ENCODE data around the gene PIP4K2A. TPM values are rescaled to one million over a fixed set of nuclear protein-coding genes. Genes with fewer than 3 reads are reported as not detected.

Gene PIP4K2A
- total RNA-seq, 1 experiment from 2014 or later = 21.4 TPM

- CTCF ChIA-PET = no interaction called here
- Histone ChIP-seq H3K36me3 (ENCODE audit: low read depth) (no peaks in the 10 kb centered on the region), H3K79me2 (ENCODE audit: low read depth) (no peaks in the 10 kb centered on the region), H3K27ac (no peak overlapping the region), H3K9me2 (ENCODE audit: insufficient read depth) (no peaks in the 10 kb centered on the region), H3K4me3 (no peak overlapping the region), H4K20me1 (ENCODE audit: insufficient read depth) (no peaks in the 10 kb centered on the region), H2AFZ (no peak overlapping the region), H3K4me1 (replicated peaks; ENCODE audit: insufficient read depth) (no peaks in the 10 kb centered on the region), H3K4me2 (no peak overlapping the region), H3F3A (ENCODE audit: insufficient read depth, low read depth) (no peaks in the 10 kb centered on the region), H3K9me3 (ENCODE audit: insufficient read depth, low read depth) (no peaks in the 10 kb centered on the region), H3K27me3 (ENCODE audit: insufficient read depth, low read depth) (no peaks in the 10 kb centered on the region)
- intact Hi-C loops (cut with micrococcal nuclease; ENCODE audit: unreplicated experiment) = no loop called here
- DNase-seq = no peak
- BruUV-seq (replicated peaks) = no TSS peak
- POLR2A ChIA-PET (ENCODE audit: unreplicated experiment) = no interaction called here
- TF ChIP-seq EZH2 (IDR thresholded peaks at IDR 0.05; ENCODE audit: low read depth) = no peak
- TF ChIP-seq, protein P1, sequence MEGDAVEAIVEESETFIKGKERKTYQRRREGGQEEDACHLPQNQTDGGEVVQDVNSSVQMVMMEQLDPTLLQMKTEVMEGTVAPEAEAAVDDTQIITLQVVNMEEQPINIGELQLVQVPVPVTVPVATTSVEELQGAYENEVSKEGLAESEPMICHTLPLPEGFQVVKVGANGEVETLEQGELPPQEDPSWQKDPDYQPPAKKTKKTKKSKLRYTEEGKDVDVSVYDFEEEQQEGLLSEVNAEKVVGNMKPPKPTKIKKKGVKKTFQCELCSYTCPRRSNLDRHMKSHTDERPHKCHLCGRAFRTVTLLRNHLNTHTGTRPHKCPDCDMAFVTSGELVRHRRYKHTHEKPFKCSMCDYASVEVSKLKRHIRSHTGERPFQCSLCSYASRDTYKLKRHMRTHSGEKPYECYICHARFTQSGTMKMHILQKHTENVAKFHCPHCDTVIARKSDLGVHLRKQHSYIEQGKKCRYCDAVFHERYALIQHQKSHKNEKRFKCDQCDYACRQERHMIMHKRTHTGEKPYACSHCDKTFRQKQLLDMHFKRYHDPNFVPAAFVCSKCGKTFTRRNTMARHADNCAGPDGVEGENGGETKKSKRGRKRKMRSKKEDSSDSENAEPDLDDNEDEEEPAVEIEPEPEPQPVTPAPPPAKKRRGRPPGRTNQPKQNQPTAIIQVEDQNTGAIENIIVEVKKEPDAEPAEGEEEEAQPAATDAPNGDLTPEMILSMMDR (conservative IDR thresholded peaks at IDR 0.05) = no peak
These were observed 67.1 kb downstream of the PIP4K2A start for GRCh38 chr10:22647244-22647643.

DNA sequence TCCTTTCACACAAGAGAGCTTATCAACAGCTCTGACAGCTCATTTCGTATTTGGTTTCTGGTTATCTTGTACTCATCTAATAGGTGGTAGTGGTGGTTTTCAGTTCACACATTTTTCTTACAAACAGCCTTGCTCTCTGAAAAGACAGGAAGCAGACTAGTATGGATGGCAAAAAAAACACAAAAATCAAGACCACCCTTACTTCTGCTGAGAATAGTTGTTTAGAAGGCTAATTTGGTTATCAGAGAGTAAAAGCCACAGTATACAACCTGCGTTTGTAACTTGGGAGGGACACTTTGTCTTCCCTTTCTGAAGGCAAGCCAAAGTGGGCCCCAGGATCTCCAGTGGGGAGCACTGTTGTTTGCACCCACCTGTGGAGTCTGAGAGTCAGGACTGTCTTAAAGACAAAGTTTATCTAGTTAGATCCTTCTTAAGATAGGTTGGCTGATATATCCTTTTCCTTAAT is 68.0 kb downstream of the PIP4K2A start:
- BruUV-seq (replicated peaks) = no TSS peak
- Histone ChIP-seq H3K4me2 (no peak overlapping the region), H4K20me1 (ENCODE audit: insufficient read depth) (no peaks in the 10 kb centered on the region), H3K27me3 (ENCODE audit: insufficient read depth, low read depth) (no peaks in the 10 kb centered on the region), H2AFZ (no peak overlapping the region), H3F3A (ENCODE audit: insufficient read depth, low read depth) (no peaks in the 10 kb centered on the region), H3K4me3 (no peak overlapping the region), H3K9me2 (ENCODE audit: insufficient read depth) (no peaks in the 10 kb centered on the region), H3K9me3 (ENCODE audit: insufficient read depth, low read depth) (no peaks in the 10 kb centered on the region), H3K79me2 (ENCODE audit: low read depth) (no peaks in the 10 kb centered on the region), H3K4me1 (replicated peaks; ENCODE audit: insufficient read depth) (no peaks in the 10 kb centered on the region), H3K27ac (no peak overlapping the region), H3K36me3 (ENCODE audit: low read depth) (no peaks in the 10 kb centered on the region)
- ChIA-PET CTCF (no interaction called here), POLR2A (ENCODE audit: unreplicated experiment) (no interaction called here)
- intact Hi-C loops (cut with micrococcal nuclease; ENCODE audit: unreplicated experiment) = no loop called here
- TF ChIP-seq EZH2 (IDR thresholded peaks at IDR 0.05; ENCODE audit: low read depth) = no peak
- TF ChIP-seq, protein P1 (conservative IDR thresholded peaks at IDR 0.05) = no peak
- DNase-seq = no peak

- Histone ChIP-seq H3K9me3 (ENCODE audit: insufficient read depth, low read depth) (no peaks in the 10 kb centered on the region), H3K27ac (no peak overlapping the region), H3K4me3 (no peak overlapping the region), H3F3A (ENCODE audit: insufficient read depth, low read depth) (no peaks in the 10 kb centered on the region), H3K4me2 (no peak overlapping the region), H4K20me1 (ENCODE audit: insufficient read depth) (no peaks in the 10 kb centered on the region), H2AFZ (no peak overlapping the region), H3K36me3 (ENCODE audit: low read depth) (no peaks in the 10 kb centered on the region), H3K79me2 (ENCODE audit: low read depth) (no peaks in the 10 kb centered on the region; the same call in 1 of the 2 replicates), H3K4me1 (replicated peaks; ENCODE audit: insufficient read depth) (no peaks in the 10 kb centered on the region), H3K9me2 (ENCODE audit: insufficient read depth) (no peaks in the 10 kb centered on the region), H3K27me3 (ENCODE audit: insufficient read depth, low read depth) (no peaks in the 10 kb centered on the region)
- ChIA-PET POLR2A (ENCODE audit: unreplicated experiment) (no interaction called here), CTCF (interaction anchor here (0.5 kb wide), 1 partner anchor 40 kb away, joined by 3 read pairs; no protein-coding TSS in a partner anchor)
- no peak for TF ChIP-seq EZH2 (IDR thresholded peaks at IDR 0.05; ENCODE audit: low read depth)
- intact Hi-C loops (cut with micrococcal nuclease; ENCODE audit: unreplicated experiment) = no loop called here
- DNase-seq = no peak
- no TSS peak for BruUV-seq (replicated peaks)
These were observed 70.2 kb downstream of the PIP4K2A start for GRCh38 chr10:22644222-22644621.

- CTCF ChIA-PET = interaction anchor here (0.5 kb wide), 1 partner anchor 39 kb away, joined by 3 read pairs; no protein-coding TSS in a partner anchor
- Histone ChIP-seq H3K4me1 (replicated peaks; ENCODE audit: insufficient read depth) (no peaks in the 10 kb centered on the region), H3K4me2 (no peak overlapping the region), H3K79me2 (ENCODE audit: low read depth) (no peaks in the 10 kb centered on the region; the same call in 1 of the 2 replicates), H3K9me2 (ENCODE audit: insufficient read depth) (no peaks in the 10 kb centered on the region), H3K27ac (no peak overlapping the region), H3K27me3 (ENCODE audit: insufficient read depth, low read depth) (no peaks in the 10 kb centered on the region), H3K4me3 (no peak overlapping the region), H2AFZ (no peak overlapping the region), H3F3A (ENCODE audit: insufficient read depth, low read depth) (no peaks in the 10 kb centered on the region), H3K9me3 (ENCODE audit: insufficient read depth, low read depth) (no peaks in the 10 kb centered on the region), H4K20me1 (ENCODE audit: insufficient read depth) (no peaks in the 10 kb centered on the region), H3K36me3 (ENCODE audit: low read depth) (no peaks in the 10 kb centered on the region)
- no peak for DNase-seq
- intact Hi-C loops (cut with micrococcal nuclease; ENCODE audit: unreplicated experiment) = no loop called here
- no TSS peak for BruUV-seq (replicated peaks)
- TF ChIP-seq, protein P1 (conservative IDR thresholded peaks at IDR 0.05) = no peak
- TF ChIP-seq EZH2 (IDR thresholded peaks at IDR 0.05; ENCODE audit: low read depth) = no peak
- POLR2A ChIA-PET (ENCODE audit: unreplicated experiment) = no interaction called here
These were observed 70.6 kb downstream of the PIP4K2A start for GRCh38 chr10:22643775-22644174.
